ENCODE data around the gene TSPO2. TPM values are rescaled to one million over a fixed set of nuclear protein-coding genes. Genes with fewer than 3 reads are reported as not detected.

Gene TSPO2
- total and polyA plus RNA-seq, 2 of the 8 experiments (the other 6 are each of a cell fraction or from before 2014, with no cell fraction given): not detected

DNA sequence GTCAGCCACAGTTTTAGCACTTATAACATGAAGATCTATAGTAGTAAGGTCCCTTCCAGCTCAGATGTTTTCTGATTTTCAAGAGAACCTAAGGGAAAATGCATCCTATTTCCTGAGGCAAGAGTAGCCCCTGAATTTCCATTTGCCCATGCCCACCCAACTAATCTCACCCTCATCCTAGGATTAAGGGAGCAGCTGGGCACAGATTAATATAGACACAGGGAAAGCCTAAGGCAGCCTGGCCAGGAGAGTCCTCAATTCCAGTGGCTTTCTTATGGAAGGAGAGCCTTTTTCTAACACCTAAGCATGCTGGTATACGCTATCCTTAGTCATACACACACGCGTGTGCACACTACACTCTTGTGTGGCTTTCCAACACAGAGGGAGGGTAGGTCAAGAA is 12.2 kb downstream of the TSPO2 start:
- H2AK5ac ChIP-seq (ENCODE audit: low read depth, low read length): no peak overlapping the region
- no peak overlapping the region for H3K4me3 ChIP-seq (ENCODE audit: extremely low read depth in 1 of 4, insufficient read depth in 2 of 4, low read depth in 3 of 4, low read length in 4 of 4)
- ChIA-PET CTCF (ENCODE audit: partially characterized antibody) (interaction anchor here (1.1 to 6.7 kb wide), 9 partner anchors 12 to 275 kb away, joined by 3 to 48 read pairs (median 10); partner anchors contain the start of genes TSPO2 and UNC5CL), POLR2A (ENCODE audit: partially characterized antibody) (interaction anchor here (1.6 to 2.1 kb wide), 3 partner anchors 9 to 18 kb away, joined by 5 to 6 read pairs (median 5); partner anchors contain the start of genes NFYA and OARD1)
- no peaks in the 10 kb centered on the region for H3K79me1 ChIP-seq (ENCODE audit: low read depth, low read length)
- no peak overlapping the region for H4K5ac ChIP-seq (ENCODE audit: insufficient read length, low read depth, low read length)
- no peak overlapping the region for H2AFZ ChIP-seq (ENCODE audit: low read length)
- no peaks in the 10 kb centered on the region for H3K27me3 ChIP-seq (replicated peaks in 1 of 4; ENCODE audit: control insufficient read depth in 3 of 4, extremely low read depth in 1 of 4, insufficient read depth in 3 of 4, low read length in 3 of 4)
- DNase-seq (ENCODE audit: low read depth in 1 of 2, low spot score in 2 of 2): no peak
- no peaks in the 10 kb centered on the region for H3K36me3 ChIP-seq (ENCODE audit: control insufficient read depth in 2 of 4, insufficient read depth in 4 of 4, low read length in 3 of 4)
- H2BK20ac ChIP-seq (ENCODE audit: low read length): no peak overlapping the region
- H3K9me3 ChIP-seq (ENCODE audit: insufficient read depth in 2 of 2, low read depth in 1 of 2, low read length in 1 of 2): no peaks in the 10 kb centered on the region
- no peak overlapping the region for H3K4me2 ChIP-seq (ENCODE audit: insufficient read depth in 1 of 2, low read depth in 2 of 2, low read length in 2 of 2)
- H2BK12ac ChIP-seq (ENCODE audit: low read depth, low read length): no peak overlapping the region
- no peak overlapping the region for H3K27ac ChIP-seq (ENCODE audit: low read depth, low read length)
- H4K20me1 ChIP-seq (replicated peaks in 1 of 2; ENCODE audit: control insufficient read depth in 1 of 2, insufficient read depth in 2 of 2, low read length in 2 of 2): no peaks in the 10 kb centered on the region
- no peak overlapping the region for H4K91ac ChIP-seq (replicated peaks; ENCODE audit: insufficient read length, low read length)
- no peaks in the 10 kb centered on the region for H3K23me2 ChIP-seq (ENCODE audit: low read depth, low read length)
- no peak overlapping the region for H3K14ac ChIP-seq (ENCODE audit: insufficient read length)
- no peak overlapping the region for H3K18ac ChIP-seq (ENCODE audit: extremely low read depth, low read length)
- H3K4me1 ChIP-seq (replicated peaks in 1 of 4; ENCODE audit: control insufficient read depth in 3 of 4, insufficient read depth in 4 of 4, low read length in 3 of 4): peaks cover 0 to 5% (median 0%) of the 10 kb centered on the region in 4 experiments; a peak in 2 of 7 replicates
- FAIRE-seq: no peak
- no peak overlapping the region for H3K56ac ChIP-seq (replicated peaks; ENCODE audit: insufficient read length, low read depth, low read length)
- no peak overlapping the region for H2BK5ac ChIP-seq (ENCODE audit: low read depth, low read length)
- H3K23ac ChIP-seq (ENCODE audit: insufficient read length): no peak overlapping the region
- no peak overlapping the region for H3K9ac ChIP-seq (replicated peaks in 1 of 4; ENCODE audit: extremely low read depth in 1 of 4, low read depth in 3 of 4, low read length in 3 of 4)
- no peak overlapping the region for H2BK120ac ChIP-seq (replicated peaks; ENCODE audit: low read depth, low read length)
- no peak overlapping the region for H4K8ac ChIP-seq (ENCODE audit: extremely low read depth, insufficient read depth, low read length)
- no peak overlapping the region for H3K4ac ChIP-seq (replicated peaks; ENCODE audit: insufficient read length, low read depth, low read length)
- H3K79me2 ChIP-seq (ENCODE audit: control insufficient read depth in 1 of 2, insufficient read depth in 2 of 2, low read length in 2 of 2): no peaks in the 10 kb centered on the region
- WGBS, 2 experiments (ENCODE audit: extremely low coverage in 1 of 2, insufficient coverage in 1 of 2, insufficient read length in 1 of 2, insufficient replicate concordance in 2 of 2, low coverage in 1 of 2, low lambda C conversion rate in 2 of 2, missing lambda C conversion rate in 1 of 2): 95% methylated on average over 3 of the region's 3 CpGs; no CpG with 5 or more reads in 1 of the 2 experiments
- no peak overlapping the region for H2BK15ac ChIP-seq (ENCODE audit: low read length)
- TF ChIP-seq, protein P1, sequence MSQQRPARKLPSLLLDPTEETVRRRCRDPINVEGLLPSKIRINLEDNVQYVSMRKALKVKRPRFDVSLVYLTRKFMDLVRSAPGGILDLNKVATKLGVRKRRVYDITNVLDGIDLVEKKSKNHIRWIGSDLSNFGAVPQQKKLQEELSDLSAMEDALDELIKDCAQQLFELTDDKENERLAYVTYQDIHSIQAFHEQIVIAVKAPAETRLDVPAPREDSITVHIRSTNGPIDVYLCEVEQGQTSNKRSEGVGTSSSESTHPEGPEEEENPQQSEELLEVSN (IDR thresholded peaks at IDR 0.05): no peak

Data from H1 (cell line).